Measurements from ENCODE around the gene TMEM235.

The TMEM235 gene

GRCh38 chr17:78250891-78251772, 19.7 kb downstream of the TMEM235 start (continued):
- TF ChIP-seq PBX3 (CRISPR knock-in tag; IDR thresholded peaks at IDR 0.05) (no peak), ZNF157 (tag by site-specific recombination; IDR thresholded peaks at IDR 0.05) (no peak), ELK4 (IDR thresholded peaks at IDR 0.05; ENCODE audit: borderline replicate concordance, low read depth, low read length) (no peak), ZNF2 (tag by site-specific recombination; IDR thresholded peaks at IDR 0.05) (peak; percentile 93), ZNF280D (tag by site-specific recombination; IDR thresholded peaks at IDR 0.05) (no peak), ZNF560 (tag by site-specific recombination; IDR thresholded peaks at IDR 0.05; ENCODE audit: borderline replicate concordance) (no peak), ZNF174 (tag by site-specific recombination; IDR thresholded peaks at IDR 0.05) (no peak), ZNF114 (tag by site-specific recombination; IDR thresholded peaks at IDR 0.05) (no peak), ZBTB6 (tag by site-specific recombination; IDR thresholded peaks at IDR 0.05) (no peak), ZBTB10 (tag by site-specific recombination; IDR thresholded peaks at IDR 0.05) (peak; percentile 77; the same call in 1 of the 2 replicates), SETDB1 (IDR thresholded peaks at IDR 0.05; ENCODE audit: insufficient read length, low read length) (no peak), OSR2 (tag by site-specific recombination; IDR thresholded peaks at IDR 0.05) (no peak), SALL2 (tag by site-specific recombination; IDR thresholded peaks at IDR 0.05; ENCODE audit: borderline replicate concordance) (no peak), ZNF514 (tag by site-specific recombination; IDR thresholded peaks at IDR 0.05) (no peak), ZNF707 (tag by site-specific recombination; IDR thresholded peaks at IDR 0.05) (no peak), ZNF473 (tag by site-specific recombination; IDR thresholded peaks at IDR 0.05) (no peak), SP2 (tag by site-specific recombination; IDR thresholded peaks at IDR 0.05) (peak; percentile 31; the same call in 1 of the 2 replicates), ZXDB (tag by site-specific recombination; IDR thresholded peaks at IDR 0.05) (no peak; the same call in 1 of the 2 replicates), ZFP3 (tag by site-specific recombination; IDR thresholded peaks at IDR 0.05; ENCODE audit: low read depth) (no peak), ZBTB20 (tag by site-specific recombination; IDR thresholded peaks at IDR 0.05) (peak; percentile 58), ZNF692 (tag by site-specific recombination; IDR thresholded peaks at IDR 0.05) (no peak), GLI4 (tag by site-specific recombination; IDR thresholded peaks at IDR 0.05) (no peak), ZNF26 (tag by site-specific recombination; IDR thresholded peaks at IDR 0.05) (no peak)

All from HEK293 (cell line).